ENCODE results near the gene ADAMTS20.

The ADAMTS20 gene

DNA sequence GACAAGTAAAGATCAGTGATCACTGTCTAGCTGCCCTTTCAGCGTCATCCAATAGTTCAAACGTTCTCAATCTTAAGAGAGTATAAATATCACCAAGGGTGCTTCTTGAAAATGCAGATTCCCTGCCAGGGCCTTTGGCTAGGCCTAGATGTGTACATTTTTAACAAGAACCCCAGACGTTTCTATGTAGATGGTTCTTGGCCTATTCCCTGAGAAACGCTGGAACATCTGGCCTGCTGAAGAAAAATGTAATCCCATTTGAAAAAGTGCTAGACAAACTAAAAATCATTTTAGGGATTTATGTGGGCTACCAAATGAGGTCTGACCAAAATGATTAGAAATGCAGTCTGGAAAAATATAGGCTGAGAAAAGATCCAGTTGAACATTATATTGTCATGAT, 231.7 kb downstream of the ADAMTS20 start:
- TF ChIP-seq POLR2A (IDR thresholded peaks at IDR 0.05; ENCODE audit: extremely low read depth, insufficient read length), result no peak
- TF ChIP-seq MYC (IDR thresholded peaks at IDR 0.05; ENCODE audit: low read depth, low read length), result no peak
- H3K4me3 ChIP-seq (ENCODE audit: low read depth, low read length), result no peak overlapping the region
- no peak for DNase-seq (ENCODE audit: low read depth)

DNA sequence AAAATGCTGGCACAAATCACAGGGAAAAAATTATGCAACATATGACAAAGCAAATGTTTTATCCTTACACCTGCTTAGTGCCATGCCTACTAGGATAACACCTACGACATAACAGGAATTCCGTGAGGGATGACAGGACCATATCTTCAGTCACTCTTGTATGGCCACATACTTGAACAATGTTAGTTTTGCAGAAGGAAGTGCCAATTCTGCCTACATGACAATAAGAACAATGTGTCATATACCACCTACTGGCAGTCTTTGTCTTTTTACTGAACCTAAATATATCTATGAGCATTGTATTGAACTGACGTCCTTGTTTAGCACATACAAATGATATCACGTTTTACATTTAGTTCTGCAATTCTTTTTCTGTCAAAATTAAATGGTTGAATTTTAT, 234.0 kb downstream of the ADAMTS20 start:
- peak; percentile 34 for DNase-seq (ENCODE audit: low read depth)
- H3K4me3 ChIP-seq (ENCODE audit: low read depth, low read length), result no peak overlapping the region
- TF ChIP-seq, protein P1, sequence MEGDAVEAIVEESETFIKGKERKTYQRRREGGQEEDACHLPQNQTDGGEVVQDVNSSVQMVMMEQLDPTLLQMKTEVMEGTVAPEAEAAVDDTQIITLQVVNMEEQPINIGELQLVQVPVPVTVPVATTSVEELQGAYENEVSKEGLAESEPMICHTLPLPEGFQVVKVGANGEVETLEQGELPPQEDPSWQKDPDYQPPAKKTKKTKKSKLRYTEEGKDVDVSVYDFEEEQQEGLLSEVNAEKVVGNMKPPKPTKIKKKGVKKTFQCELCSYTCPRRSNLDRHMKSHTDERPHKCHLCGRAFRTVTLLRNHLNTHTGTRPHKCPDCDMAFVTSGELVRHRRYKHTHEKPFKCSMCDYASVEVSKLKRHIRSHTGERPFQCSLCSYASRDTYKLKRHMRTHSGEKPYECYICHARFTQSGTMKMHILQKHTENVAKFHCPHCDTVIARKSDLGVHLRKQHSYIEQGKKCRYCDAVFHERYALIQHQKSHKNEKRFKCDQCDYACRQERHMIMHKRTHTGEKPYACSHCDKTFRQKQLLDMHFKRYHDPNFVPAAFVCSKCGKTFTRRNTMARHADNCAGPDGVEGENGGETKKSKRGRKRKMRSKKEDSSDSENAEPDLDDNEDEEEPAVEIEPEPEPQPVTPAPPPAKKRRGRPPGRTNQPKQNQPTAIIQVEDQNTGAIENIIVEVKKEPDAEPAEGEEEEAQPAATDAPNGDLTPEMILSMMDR (IDR thresholded peaks at IDR 0.05; ENCODE audit: low read depth, low read length), result no peak
- no peak for TF ChIP-seq MYC (IDR thresholded peaks at IDR 0.05; ENCODE audit: low read depth, low read length)
- no peak for TF ChIP-seq POLR2A (IDR thresholded peaks at IDR 0.05; ENCODE audit: extremely low read depth, insufficient read length)
- TF ChIP-seq, protein P2, sequence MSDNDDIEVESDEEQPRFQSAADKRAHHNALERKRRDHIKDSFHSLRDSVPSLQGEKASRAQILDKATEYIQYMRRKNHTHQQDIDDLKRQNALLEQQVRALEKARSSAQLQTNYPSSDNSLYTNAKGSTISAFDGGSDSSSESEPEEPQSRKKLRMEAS (IDR thresholded peaks at IDR 0.05; ENCODE audit: low read depth, low read length), result no peak

DNA sequence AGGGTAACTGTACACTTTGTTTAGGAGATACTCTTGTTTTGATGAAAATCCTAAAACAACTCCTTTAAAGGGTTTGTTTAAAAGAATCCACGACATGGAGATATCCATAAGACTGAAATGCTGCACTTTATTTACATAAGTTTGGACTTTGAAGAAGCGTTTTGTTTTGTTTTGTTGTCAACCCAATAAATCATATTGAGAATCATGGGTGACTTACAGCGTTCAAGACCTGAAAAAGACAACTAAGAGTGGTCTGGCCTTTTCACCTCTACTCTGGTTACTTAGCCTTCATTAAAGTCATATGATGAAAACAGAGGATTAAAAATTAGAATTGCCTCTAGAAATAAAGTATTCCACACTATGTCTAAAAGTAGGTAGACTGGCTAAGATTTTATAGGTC, 234.8 kb downstream of the ADAMTS20 start:
- DNase-seq (ENCODE audit: low read depth), result no peak
- no peak overlapping the region for H3K4me3 ChIP-seq (ENCODE audit: low read depth, low read length)
- TF ChIP-seq, protein P2 (IDR thresholded peaks at IDR 0.05; ENCODE audit: low read depth, low read length), result no peak
- TF ChIP-seq POLR2A (IDR thresholded peaks at IDR 0.05; ENCODE audit: extremely low read depth, insufficient read length), result no peak
- TF ChIP-seq, protein P1 (IDR thresholded peaks at IDR 0.05; ENCODE audit: low read depth, low read length), result no peak
- TF ChIP-seq MYC (IDR thresholded peaks at IDR 0.05; ENCODE audit: low read depth, low read length), result no peak

DNA sequence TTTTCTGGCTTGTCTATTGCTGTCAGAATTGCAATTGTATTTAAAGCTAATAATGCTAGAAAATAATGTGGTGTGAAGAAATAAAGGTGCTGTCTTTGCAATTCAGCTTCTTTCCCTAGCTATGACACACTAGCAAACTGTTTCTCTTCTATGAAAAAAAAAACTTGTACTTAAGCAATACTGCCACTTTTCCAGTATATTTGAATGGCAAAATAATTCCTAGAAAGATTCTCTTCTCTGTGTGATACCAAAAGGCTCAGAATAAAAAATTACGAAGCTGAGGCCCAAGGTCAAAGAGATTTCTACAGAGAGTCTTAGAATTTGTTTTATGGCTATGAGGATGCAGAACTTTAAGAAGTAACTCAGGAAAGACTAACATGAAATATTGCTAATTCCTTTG, 235.5 kb downstream of the ADAMTS20 start:
- DNase-seq (ENCODE audit: low read depth), result no peak
- TF ChIP-seq, protein P2 (IDR thresholded peaks at IDR 0.05; ENCODE audit: low read depth, low read length), result no peak
- TF ChIP-seq POLR2A (IDR thresholded peaks at IDR 0.05; ENCODE audit: extremely low read depth, insufficient read length), result no peak
- TF ChIP-seq, protein P1 (IDR thresholded peaks at IDR 0.05; ENCODE audit: low read depth, low read length), result no peak
- no peak for TF ChIP-seq MYC (IDR thresholded peaks at IDR 0.05; ENCODE audit: low read depth, low read length)
- H3K4me3 ChIP-seq (ENCODE audit: low read depth, low read length), result no peak overlapping the region

DNA sequence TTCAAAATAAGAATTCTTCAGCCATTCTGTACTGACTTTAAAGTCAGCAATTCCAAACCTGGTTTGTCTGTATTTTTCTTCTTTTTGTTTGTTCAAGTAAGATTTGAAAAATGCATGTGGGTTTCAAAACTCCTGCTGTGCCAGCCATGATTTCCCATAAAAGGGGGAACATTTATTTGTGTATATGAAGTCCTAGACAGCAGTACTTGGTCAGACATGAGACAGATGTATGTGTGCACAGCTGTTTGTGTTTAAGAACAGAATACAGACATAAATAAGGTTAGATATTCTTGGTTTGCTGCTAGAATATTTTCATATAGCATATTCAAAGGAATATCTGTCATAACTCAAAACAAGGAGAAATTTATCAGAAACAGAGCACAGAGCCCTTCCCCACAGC, 236.0 kb downstream of the ADAMTS20 start:
- H3K4me3 ChIP-seq (ENCODE audit: low read depth, low read length), result no peak overlapping the region
- DNase-seq (ENCODE audit: low read depth), result no peak
- TF ChIP-seq, protein P2 (IDR thresholded peaks at IDR 0.05; ENCODE audit: low read depth, low read length), result no peak
- TF ChIP-seq MYC (IDR thresholded peaks at IDR 0.05; ENCODE audit: low read depth, low read length) (no peak), POLR2A (IDR thresholded peaks at IDR 0.05; ENCODE audit: extremely low read depth, insufficient read length) (no peak)
- TF ChIP-seq, protein P1 (IDR thresholded peaks at IDR 0.05; ENCODE audit: low read depth, low read length), result no peak

DNA sequence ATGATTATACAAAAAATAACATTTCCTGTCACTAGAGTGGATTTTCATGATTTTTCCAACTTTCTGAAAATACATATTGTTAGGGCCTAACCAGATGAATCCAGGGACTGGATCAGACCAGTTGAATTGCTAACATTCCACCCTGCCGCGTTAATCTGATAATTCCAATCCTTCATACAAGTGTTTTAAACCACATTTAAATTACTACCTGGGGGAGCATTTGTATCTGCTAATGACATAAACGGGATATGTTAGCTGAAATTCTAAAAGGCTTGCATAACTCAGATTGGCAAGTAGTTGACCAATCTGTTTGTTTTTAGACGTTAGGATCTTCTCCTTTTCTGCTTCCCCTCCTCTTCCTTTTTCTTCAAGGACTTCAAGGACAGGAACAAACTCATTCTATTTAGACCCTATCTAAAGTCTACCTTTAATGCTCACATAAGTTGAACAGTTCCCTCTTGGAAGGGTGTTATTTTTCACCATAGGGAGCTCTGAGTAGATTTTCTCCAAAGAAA, 239.0 kb downstream of the ADAMTS20 start:
- H3K4me3 ChIP-seq (ENCODE audit: low read depth, low read length), result no peak overlapping the region
- peak; percentile 47 for DNase-seq (ENCODE audit: low read depth)
- TF ChIP-seq MYC (IDR thresholded peaks at IDR 0.05; ENCODE audit: low read depth, low read length) (no peak), POLR2A (IDR thresholded peaks at IDR 0.05; ENCODE audit: extremely low read depth, insufficient read length) (no peak)
- TF ChIP-seq, protein P2 (IDR thresholded peaks at IDR 0.05; ENCODE audit: low read depth, low read length), result no peak
- TF ChIP-seq, protein P1 (IDR thresholded peaks at IDR 0.05; ENCODE audit: low read depth, low read length), result no peak
